D341Med (cell line): ENCODE data around the gene HACD1.
A peak's percentile ranks its signal among the peaks of the same experiment; 100 is the strongest.
"Not testable (repeated sequence)": the region's sequence is repeated elsewhere in the genome, so short reads cannot be mapped to it uniquely, and the experiment has no call there.

Source experiments
- DNase-seq: peaks from one replicate; pipeline ENCODE4 v3.0.0; 2012; ENCODE audit warnings: low spot score

Gene HACD1

GRCh38 chr10:17643339-17643754, 26.2 kb upstream of the HACD1 start:
- DNase-seq = peak; percentile 81

DNA sequence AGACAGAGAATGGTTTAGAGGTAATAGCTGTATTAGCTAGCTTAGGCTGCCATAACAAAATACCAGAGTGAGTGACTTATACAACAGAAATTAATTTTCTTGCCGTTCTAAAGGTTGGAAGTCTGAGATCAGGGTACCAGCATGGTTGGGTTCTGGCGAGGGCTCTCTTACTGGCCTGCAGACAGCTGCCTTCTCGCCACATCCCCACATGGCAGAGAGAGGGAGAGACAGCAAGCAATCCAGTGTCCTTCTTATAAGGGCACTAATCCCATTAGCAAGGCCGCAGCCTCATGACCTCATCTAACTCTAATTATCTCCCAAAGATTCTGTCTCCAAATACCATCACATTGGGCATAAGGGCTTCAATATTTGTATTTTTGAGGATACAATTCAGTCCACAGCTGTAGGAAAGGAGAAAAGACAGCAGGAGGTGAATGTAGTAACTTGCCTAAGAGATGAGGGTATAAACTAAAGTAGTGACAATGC, 23.2 kb upstream of the HACD1 start:
- DNase-seq = no peak

GRCh38 chr10:17637869-17638268, 20.7 kb upstream of the HACD1 start:
- DNase-seq = no peak

GRCh38 chr10:17633353-17633752, 16.2 kb upstream of the HACD1 start:
- DNase-seq = no peak

GRCh38 chr10:17632590-17632989, 15.4 kb upstream of the HACD1 start:
- not testable (repeated sequence) for DNase-seq

DNA sequence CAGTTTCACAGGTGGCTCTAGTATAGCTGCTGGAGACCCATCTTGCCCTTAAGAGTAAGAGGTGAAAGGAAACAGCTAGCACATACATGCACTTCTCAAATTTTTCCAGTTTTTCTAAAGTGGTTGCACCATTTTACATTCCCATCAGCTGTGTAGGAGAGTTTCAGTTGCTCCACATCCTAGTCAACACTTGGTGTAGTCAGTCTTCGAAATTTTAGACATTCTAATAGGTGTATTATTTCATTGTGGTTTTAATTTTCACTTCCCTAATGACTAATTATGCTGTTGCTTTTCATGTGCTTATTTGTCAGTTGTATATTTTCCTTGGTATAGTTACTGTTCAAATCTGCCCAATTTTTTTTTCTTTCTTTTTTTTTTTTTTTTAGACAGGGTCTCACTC, 9.5 kb upstream of the HACD1 start:
- no peak for DNase-seq

- no peak for DNase-seq
These were observed 7.8 kb upstream of the HACD1 start for GRCh38 chr10:17624996-17625395.

- no peak for DNase-seq
These were observed 4.9 kb upstream of the HACD1 start for GRCh38 chr10:17622061-17622460.

GRCh38 chr10:17616403-17617030, 657 bp downstream of the HACD1 start:
- DNase-seq = peak; percentile 75

DNA sequence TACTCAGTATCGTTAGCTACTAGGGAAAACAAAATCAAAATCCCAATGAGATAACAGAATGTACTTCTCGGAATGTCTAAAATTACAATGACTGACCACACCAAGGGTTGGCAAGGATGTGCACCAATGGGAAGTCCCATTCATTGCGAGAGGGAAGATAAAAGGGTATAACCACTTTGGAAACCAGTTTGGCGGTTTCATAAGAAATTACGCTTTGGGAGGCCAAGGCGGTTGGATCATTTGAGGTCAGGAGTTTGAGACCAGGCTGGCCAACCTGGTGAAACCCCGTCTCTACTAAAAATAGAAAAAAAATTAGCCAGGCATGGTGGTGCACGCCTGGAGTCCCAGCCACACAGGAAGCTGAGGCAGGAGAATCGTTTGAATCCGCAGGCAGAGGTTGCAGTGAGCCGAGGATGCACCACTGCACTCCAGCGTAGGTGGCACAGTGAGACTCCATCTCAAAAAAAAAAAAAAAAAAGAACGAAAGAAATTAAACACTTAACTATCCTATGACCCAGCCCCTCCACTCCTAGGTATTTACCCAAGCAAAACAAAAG, 7.6 kb downstream of the HACD1 start:
- no peak for DNase-seq

DNA sequence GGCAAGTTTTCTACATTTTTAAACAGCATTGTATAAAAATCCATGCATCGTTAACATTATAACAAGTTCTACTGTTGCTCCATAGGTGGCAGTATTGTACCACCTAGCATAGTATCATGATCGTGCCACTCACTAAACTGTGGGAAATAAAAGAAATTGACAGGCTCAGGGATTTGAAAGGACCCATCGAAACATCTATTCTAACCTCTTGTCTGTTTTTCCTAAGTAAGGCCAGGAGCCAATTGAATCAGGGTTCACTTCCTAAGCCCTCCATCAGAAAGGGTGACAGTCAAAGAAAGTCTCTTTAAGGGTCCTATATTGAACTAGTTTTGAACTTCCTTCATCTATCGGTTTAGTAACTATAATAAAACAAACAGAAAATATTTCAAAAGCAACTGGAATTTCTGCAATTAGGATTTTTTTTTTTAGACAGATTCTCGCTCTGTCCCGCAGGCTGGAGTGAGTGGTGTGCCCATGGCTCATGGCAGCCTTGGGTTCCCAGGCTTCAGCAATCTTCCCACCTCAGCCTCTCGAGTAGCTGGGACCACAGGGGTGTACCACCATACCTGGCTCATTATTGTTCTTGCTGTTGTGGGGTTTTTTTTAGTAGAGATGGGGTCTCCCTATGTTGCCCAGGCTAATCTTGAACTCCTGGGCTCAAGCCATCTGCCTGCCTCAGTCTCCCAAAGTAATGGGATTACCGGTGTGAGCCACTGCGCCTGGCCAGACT, 9.4 kb downstream of the HACD1 start:
- DNase-seq = peak; percentile 50

DNA sequence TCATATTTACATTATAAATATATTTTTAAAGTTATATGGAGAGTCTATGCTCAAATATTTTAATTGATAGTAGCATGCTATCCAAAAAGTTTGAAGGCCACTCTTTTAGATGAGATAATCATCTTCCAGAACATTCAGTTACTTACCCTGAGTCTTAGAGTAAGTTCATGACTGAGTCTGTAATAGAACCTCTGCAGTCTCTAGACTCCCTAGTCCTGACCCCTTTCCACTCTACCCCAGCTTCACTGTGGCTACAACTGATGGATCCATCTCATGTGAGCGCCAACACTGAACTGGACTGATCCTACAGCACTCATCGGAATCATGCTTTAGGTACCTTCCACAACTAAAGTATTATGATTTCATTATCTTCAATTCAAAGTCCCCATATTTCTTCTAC, 10.1 kb downstream of the HACD1 start:
- no peak for DNase-seq

DNA sequence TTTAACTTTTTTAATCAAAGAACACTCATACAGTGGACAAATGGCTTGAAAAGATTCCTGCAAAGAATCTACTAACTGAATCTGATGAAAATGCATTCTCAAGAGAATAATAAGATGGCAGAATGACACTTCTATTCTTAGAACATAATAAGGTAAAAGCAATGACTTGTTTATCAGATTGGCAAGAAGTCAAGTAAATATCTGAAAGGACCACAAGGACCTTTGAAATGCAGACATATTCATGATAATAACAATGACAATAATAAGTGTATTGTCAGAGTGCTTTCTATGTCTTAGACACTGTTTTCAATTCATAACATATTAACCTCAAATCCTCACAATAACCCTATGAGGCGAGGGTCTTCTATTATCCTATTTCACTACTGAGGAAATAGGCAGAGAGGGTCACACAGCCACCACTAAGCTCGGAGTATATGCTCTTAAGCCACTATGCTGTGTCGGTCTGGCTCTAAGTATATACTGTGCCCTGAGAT, 10.6 kb downstream of the HACD1 start:
- no peak for DNase-seq

DNA sequence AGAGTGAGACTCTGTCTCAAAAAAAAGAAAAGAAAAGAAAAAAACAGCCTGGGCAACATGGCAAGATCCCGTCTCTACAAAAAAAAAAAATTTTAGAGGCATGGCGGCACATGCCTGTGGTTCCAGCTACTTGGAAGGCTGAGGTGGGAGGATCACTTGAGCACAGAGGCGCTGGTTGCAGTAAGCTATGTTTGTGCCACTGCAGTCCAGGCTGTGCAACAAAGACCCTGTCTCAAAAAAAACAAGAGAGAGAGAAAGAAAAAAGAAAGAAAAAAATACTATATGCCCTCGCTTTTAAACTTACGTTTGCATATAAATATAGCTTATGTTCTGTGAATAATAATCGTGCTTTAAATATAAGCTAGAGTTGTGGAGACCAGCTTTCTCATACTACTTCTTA, 11.2 kb downstream of the HACD1 start:
- DNase-seq = no peak

DNA sequence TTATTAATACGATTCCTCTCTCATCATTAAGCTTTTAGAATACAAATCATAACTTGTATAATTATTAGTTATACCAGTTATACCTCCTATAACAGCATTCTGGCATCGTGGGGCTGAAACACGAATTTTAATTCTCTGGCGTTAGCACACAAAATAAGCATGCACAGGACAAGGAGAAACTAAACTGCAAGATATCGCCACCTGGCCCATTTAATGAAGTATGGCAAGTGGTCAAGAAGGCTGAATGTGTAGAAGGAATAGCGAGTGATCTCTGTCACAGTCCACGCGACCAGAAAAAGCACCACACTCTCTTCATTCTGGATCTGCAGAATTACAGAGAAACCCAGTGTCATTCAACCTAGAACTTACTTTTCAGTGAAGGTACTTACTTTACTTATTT, 18.1 kb downstream of the HACD1 start:
- DNase-seq = peak; percentile 33

DNA sequence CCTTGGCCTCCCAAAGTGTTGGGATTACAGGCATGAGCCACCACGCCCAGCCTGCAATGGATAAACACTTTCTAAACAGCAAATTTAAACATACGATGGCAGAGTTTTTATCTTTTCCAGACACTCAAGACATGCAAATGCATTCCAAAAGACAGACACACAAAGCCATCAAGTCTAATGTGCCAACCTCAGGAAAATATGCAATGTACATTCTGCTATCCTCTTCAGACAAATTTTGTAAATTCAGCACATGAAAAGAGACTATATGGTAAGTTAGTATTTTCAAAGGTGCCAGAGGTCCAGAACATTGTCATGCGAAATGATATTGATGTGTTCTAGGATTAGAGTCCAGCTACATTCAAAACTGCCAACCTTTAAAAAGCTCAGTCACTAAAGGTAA, 19.8 kb downstream of the HACD1 start:
- no peak for DNase-seq

GRCh38 chr10:17590969-17591645, 26.1 kb downstream of the HACD1 start:
- no peak for DNase-seq

DNA sequence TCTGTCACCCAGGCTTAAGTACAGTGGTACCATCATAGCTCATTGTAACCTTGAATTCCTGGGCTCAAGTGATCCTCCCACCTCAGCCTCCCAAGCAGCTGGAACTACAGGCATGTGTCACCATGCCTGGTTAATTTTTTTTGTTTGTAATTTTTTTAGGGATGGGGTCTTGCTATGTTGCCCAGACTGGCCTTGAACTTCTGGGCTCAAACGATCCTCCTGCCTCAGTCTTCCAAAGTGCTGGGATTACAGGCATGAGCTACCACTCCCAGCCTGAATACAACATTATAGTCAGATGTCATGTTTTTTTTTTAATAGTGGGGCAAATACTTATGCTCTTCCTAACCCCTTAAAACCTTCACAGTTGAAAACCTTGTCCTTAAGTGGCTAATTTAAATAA, 27.9 kb downstream of the HACD1 start:
- DNase-seq = not testable (repeated sequence)

- no peak for DNase-seq
These were observed 28.8 kb downstream of the HACD1 start for GRCh38 chr10:17588420-17588819.

DNA sequence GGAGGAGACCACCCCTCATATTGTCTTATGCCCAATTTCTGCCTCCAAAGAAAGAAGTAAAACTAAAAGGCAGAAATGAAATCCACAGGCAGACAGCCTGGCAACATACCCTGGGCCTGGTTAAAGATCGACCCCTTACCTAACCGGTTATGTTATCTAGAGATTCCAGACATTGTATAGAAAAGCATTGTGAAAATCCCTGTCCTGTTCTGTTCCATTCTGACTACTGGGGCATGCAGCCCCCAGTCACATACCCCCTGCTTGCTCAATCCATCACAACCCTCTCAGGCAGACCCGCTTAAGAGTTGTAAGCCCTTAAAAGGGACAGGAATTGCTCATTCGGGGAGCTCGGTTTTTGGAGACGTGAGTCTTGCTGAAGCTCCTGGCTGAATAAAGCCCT, 29.9 kb downstream of the HACD1 start:
- not testable (repeated sequence) for DNase-seq

DNA sequence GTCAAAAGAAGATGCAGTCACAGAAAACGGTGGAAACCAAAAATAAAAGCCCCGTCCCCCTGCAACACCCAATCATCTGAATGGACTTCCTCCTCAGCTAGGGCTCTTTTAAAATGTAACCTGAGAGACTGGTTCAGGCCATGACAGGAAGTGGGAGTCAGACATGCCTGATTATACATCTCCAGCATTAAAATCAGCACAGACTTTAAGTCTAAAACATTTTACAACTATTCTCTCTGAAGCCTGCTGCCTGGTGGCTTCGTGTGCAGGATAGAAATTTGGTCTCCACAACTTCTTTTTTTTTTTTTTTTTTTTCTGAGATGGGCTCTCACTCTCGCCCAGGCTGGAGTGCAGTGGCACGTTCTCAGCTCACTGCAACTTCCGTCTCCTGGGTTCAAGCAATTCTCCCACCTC, 30.3 kb downstream of the HACD1 start:
- no peak for DNase-seq

DNA sequence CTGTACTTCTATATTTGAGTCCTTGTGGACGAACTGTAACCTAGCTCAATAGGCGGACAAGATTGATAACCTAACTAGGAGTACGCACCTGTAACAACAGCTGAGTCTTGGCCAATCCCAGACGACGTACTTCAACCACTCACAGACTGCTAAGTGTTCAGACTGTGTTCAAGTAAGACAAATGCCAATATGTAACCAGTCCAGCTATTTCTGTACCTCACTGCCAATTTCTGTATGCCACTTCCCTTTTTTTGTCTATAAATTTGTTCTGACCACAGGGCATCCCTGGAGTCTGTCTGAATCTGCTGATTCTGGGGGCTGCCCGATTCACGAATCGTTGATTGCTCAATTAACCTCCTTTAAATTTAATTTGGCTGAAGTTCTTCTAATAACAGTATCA, 32.2 kb downstream of the HACD1 start:
- DNase-seq = no peak

GRCh38 chr10:17580885-17581284, 36.3 kb downstream of the HACD1 start:
- DNase-seq = no peak
